Epithelial cell of esophagus (primary cell): ENCODE measurements around the gene GNAS-AS1.

Source experiments
- DNase-seq: peaks from one replicate; pipeline ENCODE4 v3.0.0; 2010; ENCODE audit warnings: low read depth
- H3K4me3 ChIP-seq: 2 replicates; pipeline ENCODE4 v1.5.1; 2011; ENCODE audit warnings: mild to moderate bottlenecking, low read length, control low read depth
- TF ChIP-seq, protein P1 (sequence below): IDR thresholded peaks from 2 replicates; pipeline ENCODE4 v1.5.1; 2011; ENCODE audit warnings: low read depth, mild to moderate bottlenecking, low read length, control low read depth, inconsistent platforms; ENCODE audit not compliant: insufficient read depth; ENCODE audit errors: missing control alignments

The GNAS-AS1 gene

DNA sequence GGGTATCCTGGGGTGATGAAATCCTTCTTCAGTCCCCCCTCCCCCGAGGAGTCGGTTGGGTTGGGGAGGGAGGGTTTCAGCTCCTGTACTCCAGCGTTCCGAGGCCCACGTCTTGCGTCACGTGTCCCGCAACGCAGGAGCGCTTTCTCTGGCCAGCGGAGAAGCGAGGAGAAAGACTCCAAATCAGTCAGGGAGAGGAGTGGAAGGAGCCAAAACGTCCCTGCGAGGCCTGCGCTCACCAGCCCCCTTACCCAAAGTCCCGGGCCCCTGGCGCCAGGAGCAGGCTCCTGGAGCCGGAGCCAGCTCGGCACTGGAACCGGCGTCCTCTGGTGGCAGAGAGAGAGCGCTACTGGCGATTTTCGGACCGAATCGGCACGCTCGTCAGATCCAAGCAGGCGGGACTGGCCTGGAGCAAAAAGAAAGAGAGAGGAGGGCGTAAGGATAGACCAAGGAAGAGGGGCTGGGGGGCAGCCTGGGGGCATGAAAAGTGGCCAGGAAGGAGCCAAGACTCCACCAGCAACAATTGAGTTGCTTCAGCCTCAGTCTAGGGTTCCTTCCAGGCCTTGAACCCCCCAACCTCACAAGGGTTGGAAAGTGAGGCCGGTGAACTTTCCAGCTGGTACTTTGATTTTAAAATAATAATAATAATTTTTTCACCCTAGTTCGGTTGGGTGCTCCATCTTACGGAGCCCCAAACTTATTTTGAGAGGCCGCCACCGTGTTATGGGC is 2.0 kb upstream of the GNAS-AS1 start, which contains the start of gene GNAS:
Gene GNAS, plus strand, starts transcription at position 174 of the 729 bp plus-strand sequence.
- peak; percentile 73 for DNase-seq
- H3K4me3 ChIP-seq: peak within 1 kb of the TSS; percentile 59
- TF ChIP-seq, protein P1, sequence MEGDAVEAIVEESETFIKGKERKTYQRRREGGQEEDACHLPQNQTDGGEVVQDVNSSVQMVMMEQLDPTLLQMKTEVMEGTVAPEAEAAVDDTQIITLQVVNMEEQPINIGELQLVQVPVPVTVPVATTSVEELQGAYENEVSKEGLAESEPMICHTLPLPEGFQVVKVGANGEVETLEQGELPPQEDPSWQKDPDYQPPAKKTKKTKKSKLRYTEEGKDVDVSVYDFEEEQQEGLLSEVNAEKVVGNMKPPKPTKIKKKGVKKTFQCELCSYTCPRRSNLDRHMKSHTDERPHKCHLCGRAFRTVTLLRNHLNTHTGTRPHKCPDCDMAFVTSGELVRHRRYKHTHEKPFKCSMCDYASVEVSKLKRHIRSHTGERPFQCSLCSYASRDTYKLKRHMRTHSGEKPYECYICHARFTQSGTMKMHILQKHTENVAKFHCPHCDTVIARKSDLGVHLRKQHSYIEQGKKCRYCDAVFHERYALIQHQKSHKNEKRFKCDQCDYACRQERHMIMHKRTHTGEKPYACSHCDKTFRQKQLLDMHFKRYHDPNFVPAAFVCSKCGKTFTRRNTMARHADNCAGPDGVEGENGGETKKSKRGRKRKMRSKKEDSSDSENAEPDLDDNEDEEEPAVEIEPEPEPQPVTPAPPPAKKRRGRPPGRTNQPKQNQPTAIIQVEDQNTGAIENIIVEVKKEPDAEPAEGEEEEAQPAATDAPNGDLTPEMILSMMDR: peak; percentile 77

DNA sequence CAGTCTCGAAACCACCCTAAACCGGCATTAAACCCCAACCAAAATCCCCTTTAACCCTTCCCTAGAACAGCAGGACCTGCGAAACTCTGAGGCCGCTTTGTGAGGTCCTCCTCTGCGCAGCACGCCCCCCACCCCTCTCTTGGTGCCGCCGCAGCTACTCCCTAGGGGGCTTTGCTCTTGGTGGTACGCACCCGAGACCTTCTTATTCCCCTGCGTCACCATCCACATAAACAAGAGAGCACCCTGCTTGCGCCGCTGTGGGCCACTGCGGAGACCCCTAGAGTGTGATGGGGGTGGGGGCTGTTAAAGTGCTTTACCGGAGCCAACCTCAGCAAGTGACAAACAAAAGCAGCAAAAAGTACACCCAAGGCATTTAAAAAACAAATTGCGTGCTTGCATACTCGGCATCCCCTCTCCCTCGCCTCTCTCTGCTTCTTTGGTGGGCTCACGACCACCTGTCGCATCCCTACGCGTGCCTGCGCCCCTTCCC is 1.3 kb upstream of the GNAS-AS1 start:
- peak overlapping the region; percentile 59 for H3K4me3 ChIP-seq
- TF ChIP-seq, protein P1: no peak
- no peak for DNase-seq

DNA sequence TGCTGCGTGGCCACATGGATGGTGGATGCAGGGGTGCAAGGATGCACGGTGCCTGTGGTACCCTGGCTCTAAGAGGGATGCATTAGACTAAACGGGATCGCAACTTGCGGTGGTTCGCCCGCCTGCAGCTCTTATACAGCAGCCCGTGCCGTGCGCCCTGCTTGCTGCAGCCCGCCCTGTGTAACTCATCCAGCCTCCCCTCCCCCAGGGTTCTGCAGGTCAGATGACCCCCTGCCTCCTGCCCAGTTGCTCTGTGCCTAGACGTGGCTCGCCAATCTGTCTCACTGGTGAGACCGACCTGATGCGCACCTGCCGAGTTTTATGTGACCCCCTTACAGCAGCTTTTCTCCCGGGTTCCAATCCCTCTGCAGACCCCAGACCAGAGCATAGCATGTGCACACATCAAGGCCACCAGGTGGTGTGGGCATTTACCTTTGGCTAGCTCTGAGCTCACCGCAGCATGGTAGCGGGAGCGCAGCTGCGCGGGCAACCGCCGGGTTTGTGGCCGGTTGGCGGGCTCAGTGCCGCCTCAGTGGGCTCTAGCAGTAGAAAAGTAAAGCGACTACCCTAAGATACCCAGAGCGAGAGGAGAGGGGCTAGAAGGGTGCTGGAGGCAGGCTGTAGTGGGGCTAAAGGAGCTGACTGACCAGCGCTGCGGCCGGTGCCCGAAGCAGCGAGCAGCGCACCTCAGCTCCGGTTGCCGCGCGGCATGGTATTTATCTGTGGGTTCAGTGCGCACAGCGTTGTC is 693 bp upstream of the GNAS-AS1 start:
- DNase-seq: no peak
- peak overlapping the region; percentile 59 for H3K4me3 ChIP-seq

DNA sequence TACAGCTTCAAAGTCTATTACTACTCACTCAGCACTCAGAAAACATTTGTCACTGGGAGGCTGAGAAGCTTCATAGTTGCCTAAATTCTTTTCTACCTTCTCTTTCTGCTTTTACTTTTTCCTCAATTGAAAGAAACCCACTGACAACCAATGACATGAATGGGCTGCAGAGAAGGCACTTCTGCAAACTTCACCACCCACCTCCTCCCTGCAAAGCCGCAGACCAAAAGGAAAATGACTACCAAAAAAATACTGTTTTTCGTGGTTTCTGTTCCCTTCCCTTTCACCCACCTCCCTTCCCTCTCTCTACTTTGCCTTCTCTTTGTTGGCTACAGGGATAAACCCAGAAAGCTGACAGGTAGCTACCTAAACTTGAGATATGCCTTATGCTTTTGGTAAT is 3.2 kb downstream of the GNAS-AS1 start:
- no peak for DNase-seq
- TF ChIP-seq, protein P1: no peak
- H3K4me3 ChIP-seq: no peak overlapping the region

More for the DNA sequence above, 693 bp upstream of the GNAS-AS1 start:
- TF ChIP-seq, protein P1: no peak

DNA sequence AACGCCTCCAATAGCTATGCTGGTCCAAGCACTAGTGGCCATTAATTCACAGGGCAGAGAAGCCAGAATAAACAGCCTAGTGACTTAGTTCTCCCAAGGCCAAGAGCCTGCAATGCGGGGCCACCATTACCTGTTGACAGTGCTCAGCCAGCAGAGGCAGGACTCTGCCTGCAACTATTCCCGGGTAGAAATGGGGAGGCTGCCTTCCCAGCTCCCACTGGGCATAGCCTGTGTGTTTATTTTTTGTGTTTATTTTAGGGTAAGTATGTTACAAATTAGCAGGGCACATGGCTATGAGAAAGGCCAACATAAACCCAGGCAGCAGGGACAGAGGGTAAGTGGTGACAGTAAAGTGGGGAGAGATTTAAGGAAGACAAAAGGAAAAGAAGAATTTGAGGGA is 5.0 kb downstream of the GNAS-AS1 start:
- DNase-seq: no peak
- TF ChIP-seq, protein P1: no peak
- H3K4me3 ChIP-seq: no peak overlapping the region

DNA sequence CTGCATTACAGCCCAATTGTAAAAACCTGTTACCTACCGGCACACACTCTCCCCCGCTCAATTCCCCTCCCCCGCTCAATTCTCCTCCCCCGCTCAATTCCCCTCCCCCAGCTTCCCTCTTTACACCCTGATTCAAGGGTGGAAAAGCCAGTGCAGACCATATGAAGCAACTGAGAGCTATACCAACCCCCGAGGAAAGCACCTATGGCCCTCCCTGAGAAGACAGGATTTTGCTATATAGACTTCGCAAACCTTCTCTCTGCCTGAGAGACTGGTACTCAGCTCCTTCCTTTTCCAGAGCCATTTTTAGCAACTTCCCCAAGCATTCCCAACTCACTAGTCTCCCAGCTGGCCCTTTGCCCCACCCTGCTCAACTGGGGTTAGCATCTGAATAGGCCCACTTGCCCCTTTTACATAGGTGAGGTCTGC is 7.6 kb downstream of the GNAS-AS1 start:
- DNase-seq: no peak
- TF ChIP-seq, protein P1: no peak
- H3K4me3 ChIP-seq: no peak overlapping the region
